Measurements from ENCODE around the gene ZNF385B. TPM values are rescaled to one million over a fixed set of nuclear protein-coding genes. Genes with fewer than 3 reads are reported as not detected.

The ZNF385B gene
- total RNA-seq, 1 donor from 2014 or later = not detected

DNA sequence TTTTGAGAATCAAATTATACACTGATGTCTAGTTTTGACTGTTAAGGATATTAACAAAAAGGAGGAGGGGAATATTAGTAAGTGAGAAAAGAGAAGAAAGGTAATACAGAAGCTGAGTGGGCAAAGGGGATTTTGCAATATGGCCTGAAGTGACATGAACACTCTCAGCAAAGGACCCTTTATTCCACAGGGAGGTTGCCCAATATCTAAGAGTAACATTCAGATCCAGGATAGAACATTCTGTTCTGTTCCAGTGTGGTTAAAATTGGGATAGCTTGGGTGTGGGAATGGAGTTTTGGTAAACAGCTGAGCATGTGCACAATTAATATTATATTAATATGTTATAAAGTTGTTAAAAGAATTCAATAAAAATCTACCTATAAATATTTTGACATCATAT is 120.1 kb downstream of the ZNF385B start:
- TF ChIP-seq, protein P1, sequence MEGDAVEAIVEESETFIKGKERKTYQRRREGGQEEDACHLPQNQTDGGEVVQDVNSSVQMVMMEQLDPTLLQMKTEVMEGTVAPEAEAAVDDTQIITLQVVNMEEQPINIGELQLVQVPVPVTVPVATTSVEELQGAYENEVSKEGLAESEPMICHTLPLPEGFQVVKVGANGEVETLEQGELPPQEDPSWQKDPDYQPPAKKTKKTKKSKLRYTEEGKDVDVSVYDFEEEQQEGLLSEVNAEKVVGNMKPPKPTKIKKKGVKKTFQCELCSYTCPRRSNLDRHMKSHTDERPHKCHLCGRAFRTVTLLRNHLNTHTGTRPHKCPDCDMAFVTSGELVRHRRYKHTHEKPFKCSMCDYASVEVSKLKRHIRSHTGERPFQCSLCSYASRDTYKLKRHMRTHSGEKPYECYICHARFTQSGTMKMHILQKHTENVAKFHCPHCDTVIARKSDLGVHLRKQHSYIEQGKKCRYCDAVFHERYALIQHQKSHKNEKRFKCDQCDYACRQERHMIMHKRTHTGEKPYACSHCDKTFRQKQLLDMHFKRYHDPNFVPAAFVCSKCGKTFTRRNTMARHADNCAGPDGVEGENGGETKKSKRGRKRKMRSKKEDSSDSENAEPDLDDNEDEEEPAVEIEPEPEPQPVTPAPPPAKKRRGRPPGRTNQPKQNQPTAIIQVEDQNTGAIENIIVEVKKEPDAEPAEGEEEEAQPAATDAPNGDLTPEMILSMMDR (IDR thresholded peaks at IDR 0.05) = no peak
- Mint-ChIP-seq H3K4me3 (no peak overlapping the region), H3K9me3 (no peaks in the 10 kb centered on the region), H3K27me3 (peaks cover 5% of the 10 kb centered on the region), H3K36me3 (ENCODE audit: low read depth) (no peaks in the 10 kb centered on the region), H3K4me1 (no peaks in the 10 kb centered on the region), H3K27ac (no peak overlapping the region)
- DNase-seq (no peak), ATAC-seq (ENCODE audit: low read depth) (no peak)
- CTCF ChIA-PET = no interaction called here
- intact Hi-C loops (cut with micrococcal nuclease) = no loop called here
- POLR2A ChIA-PET = no interaction called here

DNA sequence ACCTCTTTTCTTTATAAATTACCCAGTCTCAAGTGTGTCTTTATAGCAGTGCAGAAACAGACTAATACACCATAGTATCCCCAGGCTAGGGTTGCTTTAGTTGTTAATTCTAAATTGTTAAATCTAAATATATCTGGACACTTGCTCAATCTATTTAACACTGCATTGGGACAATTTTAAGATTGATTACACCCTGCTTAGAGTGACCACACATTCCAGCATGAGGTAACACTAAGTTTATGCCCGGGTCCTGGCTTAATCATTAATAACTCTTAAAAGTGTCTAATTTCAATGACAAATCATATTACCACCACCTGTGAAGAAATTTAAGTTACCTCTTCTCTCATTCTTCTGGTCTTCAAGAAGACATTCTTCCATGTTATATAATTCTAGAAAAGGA is 131.4 kb downstream of the ZNF385B start:
- no peaks in the 10 kb centered on the region for H3K4me1 Mint-ChIP-seq
- no peaks in the 10 kb centered on the region for H3K36me3 Mint-ChIP-seq (ENCODE audit: low read depth)
- no peaks in the 10 kb centered on the region for H3K9me3 Mint-ChIP-seq
- intact Hi-C loops (cut with micrococcal nuclease) = no loop called here
- DNase-seq = no peak
- no peak overlapping the region for H3K4me3 Mint-ChIP-seq
- ChIA-PET POLR2A (no interaction called here), CTCF (no interaction called here)
- TF ChIP-seq, protein P1 (IDR thresholded peaks at IDR 0.05) = no peak
- no peak for ATAC-seq (ENCODE audit: low read depth)
- no peak overlapping the region for H3K27ac Mint-ChIP-seq
- H3K27me3 Mint-ChIP-seq = peaks cover 2% of the 10 kb centered on the region

DNA sequence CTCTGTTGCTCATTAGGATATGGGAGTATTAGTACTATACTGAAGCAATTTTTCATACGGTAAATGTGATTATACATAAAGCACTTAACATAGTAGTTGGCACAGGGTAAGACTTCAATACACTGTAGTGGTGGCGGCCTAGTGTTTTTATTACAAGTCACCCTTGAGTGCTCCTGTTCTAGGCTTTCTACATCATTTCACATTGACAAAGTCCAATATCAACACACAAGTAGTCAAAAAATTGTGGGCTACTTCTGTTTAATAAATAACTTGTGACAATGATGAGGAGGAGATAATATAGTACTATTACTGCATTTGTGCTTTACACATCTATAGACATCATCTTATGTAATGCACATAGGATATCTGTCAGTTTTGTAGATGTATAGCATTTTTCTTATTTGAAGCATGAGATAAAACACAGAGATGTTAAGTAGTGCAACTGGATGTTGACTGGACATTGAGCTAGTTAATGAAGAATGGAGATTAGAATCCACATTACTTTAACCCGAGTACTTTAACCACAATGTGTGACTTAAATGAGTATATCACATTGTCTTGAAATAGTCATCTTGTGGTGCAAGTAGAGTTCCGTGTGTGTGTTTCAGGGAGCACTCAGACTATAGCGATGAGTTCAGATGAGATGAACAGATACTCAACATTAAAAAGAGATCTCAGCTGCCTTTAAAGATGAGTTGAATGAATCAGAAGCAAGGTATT is 134.8 kb downstream of the ZNF385B start:
- TF ChIP-seq, protein P1 (IDR thresholded peaks at IDR 0.05) = no peak
- POLR2A ChIA-PET = no interaction called here
- Mint-ChIP-seq H3K27ac (no peak overlapping the region), H3K4me3 (no peak overlapping the region), H3K27me3 (no peaks in the 10 kb centered on the region), H3K36me3 (ENCODE audit: low read depth) (no peaks in the 10 kb centered on the region), H3K9me3 (no peaks in the 10 kb centered on the region), H3K4me1 (no peaks in the 10 kb centered on the region)
- intact Hi-C loops (cut with micrococcal nuclease) = no loop called here
- no peak for DNase-seq
- no peak for ATAC-seq (ENCODE audit: low read depth)
- CTCF ChIA-PET = no interaction called here

DNA sequence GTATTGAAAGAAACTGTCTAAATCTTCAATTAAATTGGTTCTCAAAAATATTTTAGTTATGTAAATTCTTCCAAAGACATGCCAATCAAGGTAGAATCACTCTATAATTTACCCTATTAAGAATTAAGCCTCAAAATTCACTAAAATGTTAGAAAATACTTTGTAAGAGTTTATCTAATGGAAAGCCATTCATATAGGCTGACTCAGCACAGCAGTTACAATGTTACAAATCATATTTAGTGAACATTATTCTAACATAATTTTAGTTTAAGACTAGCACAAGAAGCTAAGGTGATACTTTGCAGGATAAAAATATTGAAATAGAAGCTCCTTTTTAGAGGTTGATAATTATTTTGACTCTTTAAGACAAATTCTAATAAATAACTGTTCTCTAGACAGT is 137.0 kb downstream of the ZNF385B start:
- Mint-ChIP-seq H3K9me3 (no peaks in the 10 kb centered on the region), H3K27ac (no peak overlapping the region), H3K4me1 (no peaks in the 10 kb centered on the region), H3K4me3 (no peak overlapping the region), H3K36me3 (ENCODE audit: low read depth) (no peaks in the 10 kb centered on the region), H3K27me3 (no peaks in the 10 kb centered on the region)
- POLR2A ChIA-PET = no interaction called here
- DNase-seq = no peak
- CTCF ChIA-PET = no interaction called here
- intact Hi-C loops (cut with micrococcal nuclease) = no loop called here
- ATAC-seq (ENCODE audit: low read depth) = no peak
- TF ChIP-seq, protein P1 (IDR thresholded peaks at IDR 0.05) = no peak

DNA sequence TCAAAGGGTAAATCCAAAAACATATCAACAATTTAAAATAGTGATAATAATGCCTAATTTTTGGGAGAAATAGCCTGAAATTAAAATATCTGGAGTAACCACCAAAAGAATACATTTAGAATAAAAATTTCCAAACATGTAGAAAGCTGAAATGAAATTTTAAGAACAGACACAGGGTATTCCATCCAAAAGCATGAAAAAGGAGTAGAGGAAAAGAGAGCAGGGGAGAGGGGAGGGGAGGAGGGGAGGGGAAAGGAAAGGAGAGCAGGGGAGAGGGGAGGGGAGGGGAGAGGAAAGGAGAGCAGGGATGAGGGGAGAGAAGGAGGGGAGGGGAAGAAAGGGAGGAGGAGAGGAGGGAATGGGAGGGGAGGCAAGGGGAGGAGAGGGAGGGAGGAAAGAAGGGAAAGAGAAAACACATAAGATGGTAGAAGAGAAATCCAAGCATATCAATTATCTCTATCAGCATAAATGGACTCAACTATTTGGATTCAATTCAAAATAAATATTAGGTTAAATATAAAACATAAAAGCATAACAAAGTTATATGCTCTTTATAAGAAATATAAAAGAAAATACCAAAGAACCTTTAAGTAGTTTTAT is 141.1 kb downstream of the ZNF385B start:
- Mint-ChIP-seq H3K27me3 (peaks cover 7% of the 10 kb centered on the region), H3K36me3 (ENCODE audit: low read depth) (no peaks in the 10 kb centered on the region), H3K4me1 (no peaks in the 10 kb centered on the region), H3K27ac (no peak overlapping the region), H3K9me3 (no peaks in the 10 kb centered on the region), H3K4me3 (no peak overlapping the region)
- TF ChIP-seq, protein P1 (IDR thresholded peaks at IDR 0.05) = no peak
- CTCF ChIA-PET = no interaction called here
- DNase-seq (no peak), ATAC-seq (ENCODE audit: low read depth) (no peak)
- intact Hi-C loops (cut with micrococcal nuclease) = no loop called here
- POLR2A ChIA-PET = no interaction called here
